ENCODE data around the gene PTP4A2. TPM values are rescaled to one million over a fixed set of nuclear protein-coding genes. Genes with fewer than 3 reads are reported as not detected.

The PTP4A2 gene
- total RNA-seq, 2 donors from 2014 or later = 409 to 770 TPM

GRCh38 chr1:31939484-31940329 is 1.5 kb upstream of the PTP4A2 start:
- peaks cover 24% of the 10 kb centered on the region for H3K36me3 Mint-ChIP-seq
- H3K27ac Mint-ChIP-seq = peak overlapping the region; percentile 93 to 97
- DNase-seq (ENCODE audit: low spot score) = peak; percentile 90
- peak overlapping the region; percentile 71 for H3K4me3 Mint-ChIP-seq
- peaks cover 58 to 69% of the 10 kb centered on the region in 2 donors for H3K4me1 Mint-ChIP-seq (ENCODE audit: low read depth in 2 of 2)
- ATAC-seq = peak; percentile 56 to 68
- H3K27me3 Mint-ChIP-seq = no peaks in the 10 kb centered on the region
- no peaks in the 10 kb centered on the region for H3K9me3 Mint-ChIP-seq

GRCh38 chr1:31937300-31938183 is 626 bp downstream of the PTP4A2 start:
- H3K9me3 Mint-ChIP-seq = no peaks in the 10 kb centered on the region
- ATAC-seq (peak; percentile 66 to 69), DNase-seq (ENCODE audit: low spot score) (peak; percentile 89)
- peak overlapping the region; percentile 88 to 91 for H3K27ac Mint-ChIP-seq
- peaks cover 29% of the 10 kb centered on the region for H3K36me3 Mint-ChIP-seq
- peak overlapping the region; percentile 100 for H3K4me3 Mint-ChIP-seq
- peaks cover 60 to 70% of the 10 kb centered on the region in 2 donors for H3K4me1 Mint-ChIP-seq (ENCODE audit: low read depth in 2 of 2)
- no peaks in the 10 kb centered on the region for H3K27me3 Mint-ChIP-seq

- no peak for ATAC-seq
These were observed 1.2 kb downstream of the PTP4A2 start for GRCh38 chr1:31936981-31937299.

GRCh38 chr1:31936278-31936980 is 1.7 kb downstream of the PTP4A2 start:
- peaks cover 30% of the 10 kb centered on the region for H3K36me3 Mint-ChIP-seq
- H3K4me3 Mint-ChIP-seq = peak overlapping the region; percentile 100
- peaks cover 63 to 72% of the 10 kb centered on the region in 2 donors for H3K4me1 Mint-ChIP-seq (ENCODE audit: low read depth in 2 of 2)
- no peaks in the 10 kb centered on the region for H3K9me3 Mint-ChIP-seq
- no peak for DNase-seq (ENCODE audit: low spot score)
- ATAC-seq = no peak
- H3K27me3 Mint-ChIP-seq = no peaks in the 10 kb centered on the region
- H3K27ac Mint-ChIP-seq = peak overlapping the region; percentile 88 to 91

More at GRCh38 chr1:31936981-31937299, 1.2 kb downstream of the PTP4A2 start:
- no peaks in the 10 kb centered on the region for H3K27me3 Mint-ChIP-seq
- no peaks in the 10 kb centered on the region for H3K9me3 Mint-ChIP-seq
- H3K4me1 Mint-ChIP-seq (ENCODE audit: low read depth in 2 of 2) = peaks cover 59 to 69% of the 10 kb centered on the region in 2 donors
- H3K36me3 Mint-ChIP-seq = peaks cover 30% of the 10 kb centered on the region
- DNase-seq (ENCODE audit: low spot score) = no peak
- H3K4me3 Mint-ChIP-seq = peak overlapping the region; percentile 100
- peak overlapping the region; percentile 88 to 91 for H3K27ac Mint-ChIP-seq

- no peak for ATAC-seq
- DNase-seq (ENCODE audit: low spot score) = no peak
- Mint-ChIP-seq H3K27ac (peak overlapping the region; percentile 88 to 91), H3K4me3 (peak overlapping the region; percentile 100), H3K36me3 (peaks cover 40% of the 10 kb centered on the region), H3K27me3 (no peaks in the 10 kb centered on the region), H3K9me3 (no peaks in the 10 kb centered on the region), H3K4me1 (ENCODE audit: low read depth in 2 of 2) (peaks cover 69 to 79% of the 10 kb centered on the region in 2 donors)
These were observed 3.2 kb downstream of the PTP4A2 start for GRCh38 chr1:31934706-31935629.

- Mint-ChIP-seq H3K4me1 (ENCODE audit: low read depth in 2 of 2) (peaks cover 62 to 79% of the 10 kb centered on the region in 2 donors), H3K9me3 (no peaks in the 10 kb centered on the region), H3K36me3 (peaks cover 40% of the 10 kb centered on the region), H3K4me3 (peak overlapping the region; percentile 100), H3K27ac (peak overlapping the region; percentile 88 to 91), H3K27me3 (no peaks in the 10 kb centered on the region)
- DNase-seq (ENCODE audit: low spot score) (peak; percentile 69), ATAC-seq (peak; percentile 73 to 80)
These were observed 5.5 kb downstream of the PTP4A2 start for GRCh38 chr1:31932491-31933316.

- H3K27ac Mint-ChIP-seq = peak overlapping the region; percentile 88 to 91
- H3K27me3 Mint-ChIP-seq = no peaks in the 10 kb centered on the region
- peak overlapping the region; percentile 100 for H3K4me3 Mint-ChIP-seq
- H3K36me3 Mint-ChIP-seq = peaks cover 37% of the 10 kb centered on the region
- H3K9me3 Mint-ChIP-seq = no peaks in the 10 kb centered on the region
- ATAC-seq (peak; percentile 47 to 53), DNase-seq (ENCODE audit: low spot score) (no peak)
- peaks cover 69 to 86% of the 10 kb centered on the region in 2 donors for H3K4me1 Mint-ChIP-seq (ENCODE audit: low read depth in 2 of 2)
These were observed 6.5 kb downstream of the PTP4A2 start for GRCh38 chr1:31931593-31932225.

GRCh38 chr1:31930836-31931592 is 7.2 kb downstream of the PTP4A2 start:
- Mint-ChIP-seq H3K36me3 (peaks cover 32% of the 10 kb centered on the region), H3K4me3 (peak overlapping the region; percentile 100), H3K9me3 (no peaks in the 10 kb centered on the region), H3K27ac (peak overlapping the region; percentile 88 to 91), H3K27me3 (no peaks in the 10 kb centered on the region), H3K4me1 (ENCODE audit: low read depth in 2 of 2) (peaks cover 69 to 88% of the 10 kb centered on the region in 2 donors)
- ATAC-seq (no peak), DNase-seq (ENCODE audit: low spot score) (no peak)

- H3K27ac Mint-ChIP-seq = peak overlapping the region; percentile 88 to 91
- peaks cover 63 to 80% of the 10 kb centered on the region in 2 donors for H3K4me1 Mint-ChIP-seq (ENCODE audit: low read depth in 2 of 2)
- H3K4me3 Mint-ChIP-seq = peak overlapping the region; percentile 100
- ATAC-seq (no peak), DNase-seq (ENCODE audit: low spot score) (no peak)
- H3K9me3 Mint-ChIP-seq = no peaks in the 10 kb centered on the region
- H3K36me3 Mint-ChIP-seq = peaks cover 27% of the 10 kb centered on the region
- H3K27me3 Mint-ChIP-seq = no peaks in the 10 kb centered on the region
These were observed 10.5 kb downstream of the PTP4A2 start for GRCh38 chr1:31927661-31927980.

GRCh38 chr1:31926853-31927660 is 11.1 kb downstream of the PTP4A2 start:
- DNase-seq (ENCODE audit: low spot score) = no peak
- Mint-ChIP-seq H3K27ac (peak overlapping the region; percentile 88 to 91), H3K36me3 (peaks cover 24% of the 10 kb centered on the region), H3K4me3 (peak overlapping the region; percentile 100), H3K9me3 (no peaks in the 10 kb centered on the region), H3K27me3 (no peaks in the 10 kb centered on the region), H3K4me1 (ENCODE audit: low read depth in 2 of 2) (peaks cover 64 to 79% of the 10 kb centered on the region in 2 donors)
- ATAC-seq = peak in 1 of 2 donors; percentile 7

All from natural killer cell treated with Interleukin-12 subunit alpha and Interleukin-12 subunit beta and Interleukin-15 and Interleukin-18, amount 100 ng/mL, for 72 hours (primary cell).